HG02798 (cell line): ENCODE data around the gene HLA-DOB.

Source experiments
- ATAC-seq: cut with Tn5 transposase; IDR thresholded peaks from one replicate; pipeline ENCODE4 v1.9.1; 2021; ENCODE audit warnings: mild to moderate bottlenecking; ENCODE audit not compliant: unreplicated experiment, poor library complexity

Gene HLA-DOB

DNA sequence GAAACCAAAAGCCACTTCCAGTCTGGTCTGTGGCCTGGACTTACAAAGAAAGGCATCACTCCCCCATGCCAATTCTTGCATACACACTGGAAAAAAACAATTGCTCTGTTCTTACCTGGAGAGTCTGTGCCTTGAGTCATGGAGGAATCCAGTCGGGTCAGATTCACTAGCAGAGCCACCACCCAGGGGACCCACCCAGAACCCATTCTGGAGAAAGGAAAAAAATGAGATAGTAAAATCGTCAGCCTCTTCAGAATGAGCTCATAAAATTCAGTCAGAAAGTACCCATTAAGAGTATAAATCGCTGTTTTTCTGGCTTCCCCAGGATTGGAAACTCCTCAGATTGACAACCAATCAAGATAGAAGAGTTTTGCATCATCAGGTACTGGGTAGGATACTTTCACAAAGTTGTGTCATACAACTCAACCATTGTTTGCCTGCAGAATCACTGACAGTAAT lies at the start of gene HLA-DOB:
Gene HLA-DOB (minus strand): TSS at position 257 of the 459 bp plus-strand sequence. CDS start 51 bp downstream, at position 206.
- peak; percentile 69 for ATAC-seq

DNA sequence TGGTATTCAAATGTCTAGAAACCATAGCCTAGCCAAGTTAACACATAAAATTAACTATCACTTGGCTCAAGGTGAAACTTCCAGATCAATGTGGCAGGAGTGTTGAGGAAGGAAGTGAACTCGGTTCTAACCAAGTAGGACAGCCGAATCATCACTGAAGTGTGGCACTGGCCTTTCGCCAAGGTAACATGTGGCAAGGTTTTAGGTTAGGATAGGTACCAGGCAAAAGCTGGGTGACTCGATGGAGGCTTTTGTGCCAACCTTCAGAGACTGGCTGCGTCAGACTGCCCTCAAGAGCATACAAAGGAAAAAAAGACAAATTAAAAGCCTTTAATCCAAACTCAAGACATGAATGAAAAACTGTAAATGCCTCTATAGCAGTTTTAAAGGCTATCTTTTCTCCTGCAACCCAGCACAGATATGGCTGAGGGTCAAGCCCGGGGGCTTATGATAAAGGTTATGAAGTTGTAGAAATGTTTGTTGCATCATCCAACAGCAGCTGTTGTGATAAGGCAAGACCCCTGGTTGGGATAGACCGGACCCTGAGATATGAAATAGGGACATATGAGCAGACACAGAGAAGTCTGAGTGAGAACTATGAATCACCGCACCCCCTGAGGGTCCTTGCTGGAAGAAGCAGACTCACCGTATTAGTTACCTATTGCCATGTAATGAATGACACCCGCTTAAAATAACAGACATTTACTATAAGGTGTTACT lies 49.1 kb upstream of the HLA-DOB start:
- no peak for ATAC-seq

DNA sequence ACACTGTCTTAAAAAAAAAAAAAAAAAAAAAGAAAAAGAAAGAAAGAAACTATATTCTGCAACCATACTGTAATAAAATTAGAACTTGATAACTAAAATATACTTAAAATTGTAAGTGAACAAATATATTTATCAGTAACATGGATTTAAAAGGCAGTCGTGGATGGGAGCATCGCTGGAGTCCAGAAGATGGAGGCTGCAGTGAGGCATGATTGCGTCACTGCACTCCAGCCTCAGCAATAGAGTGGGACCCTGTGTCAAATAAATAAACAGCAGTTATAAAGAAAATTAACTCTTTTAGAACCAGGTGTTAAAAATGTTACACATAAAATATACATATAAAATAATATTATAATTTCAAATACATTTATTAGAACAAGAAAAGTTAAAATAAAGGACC lies 45.9 kb upstream of the HLA-DOB start:
- no peak for ATAC-seq

DNA sequence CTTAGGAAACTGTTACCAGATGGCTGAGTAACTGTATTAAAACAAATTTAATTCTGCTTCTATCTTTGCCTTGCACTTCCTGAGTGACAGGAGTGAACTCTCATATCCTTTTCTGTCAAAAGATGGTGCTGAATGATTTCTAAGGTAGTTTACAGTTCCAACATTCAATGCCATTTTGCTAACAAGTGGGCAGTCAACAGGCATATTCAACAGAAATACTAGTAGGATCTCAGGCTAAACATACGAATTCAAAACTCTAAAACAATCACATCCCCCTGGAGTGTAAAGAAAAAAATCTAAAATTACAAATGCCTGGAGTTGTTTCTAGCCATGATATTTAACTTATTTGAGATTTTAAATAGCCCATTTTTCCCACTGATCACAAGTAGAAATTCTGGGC lies 43.9 kb upstream of the HLA-DOB start:
- no peak for ATAC-seq

DNA sequence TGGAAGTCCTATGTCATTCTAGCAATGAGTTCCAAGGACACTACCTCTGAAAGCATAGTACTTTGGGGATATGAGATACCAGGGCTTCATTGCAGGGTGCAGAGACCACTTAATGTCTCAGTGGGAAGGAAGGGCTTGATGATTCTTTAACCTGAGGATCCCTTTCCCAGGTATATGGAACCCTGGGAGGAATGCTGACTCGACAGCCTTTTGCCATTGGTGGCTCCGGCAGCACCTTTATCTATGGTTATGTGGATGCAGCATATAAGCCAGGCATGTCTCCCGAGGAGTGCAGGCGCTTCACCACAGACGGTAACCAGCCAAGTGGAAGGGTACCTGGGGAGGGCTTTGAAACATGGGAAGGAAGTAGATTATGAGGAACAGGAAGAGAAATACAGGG lies 41.4 kb upstream of the HLA-DOB start:
- ATAC-seq, result no peak

DNA sequence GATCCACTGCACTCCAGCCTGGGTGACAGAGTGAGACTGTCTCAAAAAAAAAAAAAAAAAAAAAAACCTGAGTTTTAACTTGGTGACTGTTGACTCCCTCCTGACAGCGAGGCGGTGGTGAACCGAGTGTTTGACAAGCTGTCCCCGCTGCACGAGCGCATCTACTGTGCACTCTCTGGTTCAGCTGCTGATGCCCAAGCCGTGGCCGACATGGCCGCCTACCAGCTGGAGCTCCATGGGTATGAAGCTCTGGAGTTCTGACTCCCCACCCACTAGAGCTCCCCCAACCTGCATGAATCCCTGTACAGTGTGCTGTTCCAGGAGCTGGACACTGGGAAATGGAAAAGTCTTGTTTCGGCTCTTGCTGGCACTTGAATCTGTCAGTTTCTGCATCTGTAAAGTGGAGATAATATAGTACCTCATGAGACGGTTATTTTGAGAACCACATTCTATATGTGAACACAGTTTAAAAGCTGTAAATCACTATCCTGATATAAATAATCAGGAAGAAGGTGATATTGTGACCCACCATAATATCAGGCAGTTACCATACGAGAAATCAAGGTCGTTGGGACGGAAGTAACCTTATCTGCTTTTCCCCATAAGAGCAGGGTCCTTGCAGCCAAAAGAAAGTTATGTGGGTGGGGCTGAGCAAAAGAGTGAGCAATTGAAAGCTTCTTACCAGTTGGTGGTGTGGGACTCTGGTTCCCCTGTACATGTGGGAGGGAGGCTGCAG lies 40.5 kb upstream of the HLA-DOB start:
- no peak for ATAC-seq

DNA sequence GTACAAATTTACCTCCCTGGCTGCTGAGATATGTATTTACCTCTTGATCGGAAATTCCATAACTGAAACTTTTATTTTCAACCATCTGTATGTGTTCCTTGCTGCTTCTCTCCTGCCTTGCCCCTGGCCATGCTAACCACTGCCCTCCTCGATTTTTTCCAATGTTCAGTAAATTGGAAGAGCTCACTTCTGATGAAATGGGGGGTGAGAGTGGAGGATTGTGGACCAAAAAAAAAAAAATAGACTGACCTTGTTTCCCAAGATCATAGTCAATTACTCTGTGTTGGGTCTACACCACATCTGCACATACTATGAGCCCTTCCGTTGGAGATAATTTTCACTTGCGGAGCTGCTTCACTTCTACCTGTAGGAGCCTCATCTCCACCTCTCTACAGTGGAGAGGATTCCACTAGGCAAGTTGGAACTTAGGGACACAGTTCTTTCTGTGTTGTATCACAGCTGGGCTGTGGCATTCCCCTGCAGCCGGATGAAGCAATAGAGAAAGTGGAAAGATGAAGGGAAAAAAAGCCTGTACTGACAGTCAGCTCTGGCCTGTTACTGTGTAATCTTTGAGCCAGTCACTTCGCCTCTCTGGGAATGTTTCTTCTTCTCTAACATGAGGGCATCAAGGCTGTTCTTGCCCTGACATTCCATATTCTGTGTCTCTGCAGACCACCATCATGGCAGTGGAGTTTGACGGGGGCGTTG lies 38.8 kb upstream of the HLA-DOB start:
- ATAC-seq, result no peak

DNA sequence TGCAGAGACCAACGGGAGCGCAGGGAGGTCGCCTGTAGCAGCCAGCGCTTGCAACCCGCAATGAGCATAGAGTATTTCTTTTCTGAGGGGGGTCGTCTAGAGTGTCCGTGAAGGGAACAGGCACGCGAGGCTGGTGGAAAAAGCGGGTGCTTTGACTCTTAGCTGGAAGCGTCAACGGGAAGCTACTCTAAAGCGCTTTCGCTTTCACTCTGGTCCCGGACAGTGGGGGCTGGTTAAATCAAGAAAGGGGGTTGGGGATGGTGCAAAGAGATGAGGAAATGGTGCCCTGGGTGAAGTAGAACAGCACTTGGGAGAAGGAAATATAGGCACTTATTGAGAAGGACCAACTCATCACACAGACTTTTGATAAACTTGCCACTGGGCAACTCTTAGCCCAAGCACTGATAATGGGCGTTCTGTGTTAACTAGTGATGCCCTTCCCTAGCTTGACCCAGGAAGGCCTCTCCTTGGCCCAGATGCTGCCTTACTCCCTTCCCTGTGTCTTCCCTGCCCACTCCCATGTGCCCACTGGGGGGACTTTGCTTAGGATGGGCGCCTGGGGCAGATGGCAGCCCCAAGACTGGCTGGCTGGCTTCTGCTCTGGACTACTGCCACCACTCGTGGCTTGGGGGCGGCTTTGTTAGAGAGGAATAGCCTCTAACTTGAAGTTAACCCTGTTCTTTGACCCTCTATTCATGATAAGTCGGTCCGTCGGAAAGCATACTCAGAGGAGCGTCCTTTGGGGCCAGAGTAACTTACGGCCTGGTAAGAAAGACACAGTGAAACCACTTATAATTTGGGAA lies 37.8 kb upstream of the HLA-DOB start:
- ATAC-seq, result peak; percentile 8

DNA sequence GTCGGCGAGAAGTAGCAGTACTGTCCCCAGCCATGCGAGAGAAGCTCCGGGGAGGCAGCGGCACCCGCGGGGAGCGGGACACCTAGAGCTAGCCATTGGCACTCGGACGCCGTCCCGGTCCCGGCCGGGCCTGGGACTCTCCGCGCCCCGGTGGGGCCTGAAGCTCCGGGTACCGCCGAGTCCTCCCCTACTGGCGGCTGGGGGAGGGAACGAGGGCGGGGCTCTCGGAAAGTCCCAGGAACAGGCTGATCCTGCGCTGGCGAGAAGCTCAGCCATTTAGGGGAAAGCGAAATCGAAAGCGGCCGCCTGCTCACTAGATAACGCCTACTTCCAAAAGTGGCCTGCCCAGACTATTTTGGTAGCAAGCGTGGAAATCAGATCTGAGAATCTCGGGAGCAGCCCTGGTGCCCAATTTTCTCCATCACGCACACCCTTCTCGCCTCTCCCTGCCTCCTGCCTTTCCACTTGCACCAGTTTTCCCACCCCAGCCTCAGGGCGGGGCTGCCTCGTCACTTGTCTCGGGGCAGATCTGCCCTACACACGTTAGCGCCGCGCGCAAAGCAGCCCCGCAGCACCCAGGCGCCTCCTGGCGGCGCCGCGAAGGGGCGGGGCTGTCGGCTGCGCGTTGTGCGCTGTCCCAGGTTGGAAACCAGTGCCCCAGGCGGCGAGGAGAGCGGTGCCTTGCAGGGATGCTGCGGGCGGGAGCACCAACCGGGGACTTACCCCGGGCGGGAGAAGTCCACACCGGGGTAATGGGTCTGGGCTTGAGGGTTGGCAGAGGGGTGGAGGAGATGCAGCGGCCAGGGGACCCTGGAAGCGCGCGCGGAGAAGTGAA lies 37.0 kb upstream of the HLA-DOB start, which contains the start of the genes PSMB9 and TAP1:
Gene PSMB9 (plus strand): TSS at position 652 of the 835 bp plus-strand sequence. CDS start 38 bp downstream, at position 690.
Gene TAP1 (minus strand): TSS at position 164 of the 835 bp plus-strand sequence. CDS start 68 bp downstream, at position 96.
- peak; percentile 88 for ATAC-seq

DNA sequence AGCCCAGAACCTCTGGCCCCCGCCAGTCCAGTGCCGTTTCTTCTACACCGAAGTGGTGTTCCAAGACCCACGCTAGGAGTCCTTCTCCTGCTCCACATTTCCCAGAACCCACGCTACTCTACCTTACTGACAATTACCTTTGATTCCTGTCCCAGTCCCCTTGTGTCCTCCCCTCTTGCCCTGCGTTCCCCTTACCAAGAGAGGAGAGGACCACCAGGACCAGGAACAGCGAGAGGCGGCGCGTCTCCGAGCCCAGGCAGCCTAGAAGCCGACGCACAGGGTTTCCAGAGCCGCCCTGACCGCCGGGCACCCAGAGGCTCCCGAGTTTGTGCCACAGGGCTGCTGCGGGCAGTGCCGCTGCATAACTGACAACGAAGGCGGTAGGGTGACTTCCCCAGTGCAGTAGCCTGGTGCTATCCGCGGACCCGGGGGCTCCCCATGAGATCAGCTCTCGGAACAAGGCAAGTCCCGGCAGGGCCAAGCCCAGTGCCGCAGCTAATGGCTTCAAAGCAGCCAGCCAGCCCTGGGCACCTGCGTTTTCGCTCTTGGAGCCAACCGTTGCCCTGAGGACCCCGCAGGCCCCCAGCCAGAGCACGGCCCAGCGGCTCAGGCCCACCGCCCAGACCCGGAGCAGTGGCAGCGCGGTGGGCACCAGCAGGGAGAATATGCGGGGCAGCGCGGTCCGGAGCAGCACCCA lies 36.2 kb upstream of the HLA-DOB start:
- peak; percentile 18 for ATAC-seq

DNA sequence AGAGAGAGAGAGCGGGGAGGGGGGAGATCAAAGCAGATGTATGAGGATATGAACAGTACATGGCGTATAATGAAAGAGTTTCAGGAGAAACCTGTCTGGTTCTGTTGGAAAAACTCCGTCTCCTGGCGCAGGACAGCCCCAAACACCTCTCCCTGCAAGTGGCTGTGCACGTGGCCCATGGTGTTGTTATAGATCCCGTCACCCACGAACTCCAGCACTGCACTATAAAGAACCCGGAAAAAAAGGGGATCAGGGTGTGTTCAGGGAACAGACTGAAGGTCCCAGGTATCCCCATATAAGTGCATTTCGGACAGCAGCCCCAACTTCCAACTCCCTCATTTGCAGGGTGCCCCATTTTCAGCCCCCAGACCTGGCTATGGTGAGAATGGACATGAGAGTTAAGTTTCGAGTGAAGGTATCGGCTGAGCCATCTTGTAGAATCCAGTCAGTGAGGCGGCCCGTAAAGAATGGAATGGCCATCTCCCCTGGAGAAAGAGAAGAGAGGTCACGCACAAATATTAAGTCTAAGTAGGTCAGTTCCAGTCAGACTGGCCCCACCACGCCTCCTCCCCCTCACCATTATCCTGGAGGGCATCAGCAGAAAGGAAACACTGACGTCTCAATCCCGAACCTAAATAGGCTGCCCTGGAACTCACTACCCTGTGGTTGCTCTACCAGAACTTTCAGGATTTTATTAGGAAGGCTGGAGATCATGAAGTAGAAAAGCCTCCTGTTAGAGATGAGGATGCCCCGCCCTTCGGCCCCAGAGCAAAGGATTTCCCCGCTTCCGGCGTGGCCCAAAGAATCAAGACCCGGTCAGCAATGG lies 35.4 kb upstream of the HLA-DOB start:
- ATAC-seq, result no peak

DNA sequence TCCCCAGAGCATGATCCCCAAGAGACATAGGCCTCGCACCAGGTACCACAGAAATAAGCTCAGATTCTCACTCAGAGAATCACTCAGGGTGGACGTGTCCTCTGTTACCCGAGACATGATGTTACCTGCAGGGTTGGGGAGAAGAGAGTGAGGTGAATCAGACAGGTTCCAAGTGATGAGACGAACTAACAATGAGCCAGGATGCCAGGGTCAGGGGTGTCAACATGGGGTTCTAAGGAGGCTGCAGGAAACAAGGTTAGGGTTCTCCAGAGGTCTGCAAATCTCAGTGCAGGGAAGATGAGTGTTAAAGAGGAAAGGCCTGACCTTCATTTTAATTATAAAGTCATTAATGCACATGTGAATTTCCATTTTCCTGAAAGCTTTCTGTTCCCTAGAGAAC lies 34.2 kb upstream of the HLA-DOB start:
- no peak for ATAC-seq

DNA sequence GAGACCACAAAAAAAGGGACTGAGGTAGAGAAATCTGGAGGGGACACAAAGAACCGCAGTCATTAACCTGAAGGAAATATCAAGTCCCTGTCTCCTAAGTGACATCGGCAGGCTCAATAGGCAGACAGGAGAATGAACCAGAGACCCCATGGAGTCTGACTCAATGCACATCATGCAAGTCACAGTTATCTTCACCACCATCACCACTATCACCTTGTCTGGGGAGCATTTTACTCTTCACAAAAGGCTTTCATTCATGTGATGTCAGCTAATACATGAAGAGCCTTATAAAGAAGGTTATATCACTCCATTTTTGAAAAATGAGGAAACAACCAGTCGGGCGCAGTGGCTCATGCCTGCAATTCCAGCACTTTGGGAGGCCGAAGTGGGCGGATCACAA lies 32.3 kb upstream of the HLA-DOB start:
- no peak for ATAC-seq

DNA sequence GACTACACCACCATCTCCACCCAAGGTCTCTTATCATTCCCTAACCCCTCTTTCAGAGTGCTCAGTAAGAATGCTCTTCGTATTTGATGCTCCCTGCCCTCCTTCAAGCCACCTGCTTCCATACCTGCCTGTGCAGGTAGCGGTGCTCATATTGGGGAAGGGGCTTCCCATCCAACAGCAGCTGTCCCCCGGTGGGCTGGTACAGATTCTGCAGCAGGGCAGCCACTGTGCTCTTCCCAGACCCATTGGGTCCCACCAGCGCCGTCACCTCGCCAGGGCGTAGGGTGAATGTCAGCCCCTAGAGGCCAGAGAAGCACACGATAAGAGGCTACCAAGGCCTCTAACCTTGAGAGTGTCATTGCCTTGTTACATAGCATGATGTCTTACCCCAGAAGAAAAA lies 31.0 kb upstream of the HLA-DOB start:
- no peak for ATAC-seq

DNA sequence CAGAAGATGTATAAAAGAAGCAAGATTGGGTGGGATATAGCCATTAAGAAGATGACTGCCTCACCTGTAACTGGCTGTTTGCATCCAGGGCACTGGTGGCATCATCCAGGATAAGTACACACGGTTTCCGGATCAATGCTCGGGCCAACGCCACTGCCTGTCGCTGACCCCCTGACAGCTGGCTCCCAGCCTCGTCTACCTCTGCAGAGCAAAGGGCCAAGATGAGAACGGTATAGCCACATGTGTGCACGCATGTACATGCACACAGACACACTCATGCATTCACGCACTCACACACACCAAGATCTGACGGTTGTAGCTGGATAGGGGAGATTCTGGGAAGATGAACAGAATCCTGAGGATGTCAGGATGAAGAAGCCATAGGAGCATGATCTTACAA lies 30.2 kb upstream of the HLA-DOB start:
- ATAC-seq, result no peak

DNA sequence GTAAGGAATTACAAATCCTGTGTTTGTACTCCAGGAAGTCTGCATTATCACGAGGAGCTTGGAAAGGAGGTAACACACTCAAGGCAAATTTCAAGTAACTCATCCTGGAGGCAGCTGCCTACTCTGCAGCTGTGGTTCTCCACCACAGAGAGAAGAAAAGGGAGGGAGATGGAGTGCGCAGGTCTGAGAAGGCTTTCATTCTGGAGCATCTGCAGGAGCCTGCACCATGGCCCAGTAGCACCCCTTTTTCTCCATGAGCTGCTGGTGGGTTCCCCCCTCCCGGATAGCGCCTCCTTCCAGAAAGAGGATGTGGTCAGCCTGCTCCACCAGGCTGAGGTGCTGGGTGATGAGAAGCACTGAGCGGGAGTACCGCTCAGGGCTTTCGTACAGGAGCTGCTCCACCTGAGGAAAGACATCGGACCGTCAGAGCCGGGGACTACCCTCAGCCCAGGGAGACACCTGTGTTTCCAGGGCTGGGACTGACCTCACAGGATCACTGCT lies 28.6 kb upstream of the HLA-DOB start:
- ATAC-seq, result no peak

DNA sequence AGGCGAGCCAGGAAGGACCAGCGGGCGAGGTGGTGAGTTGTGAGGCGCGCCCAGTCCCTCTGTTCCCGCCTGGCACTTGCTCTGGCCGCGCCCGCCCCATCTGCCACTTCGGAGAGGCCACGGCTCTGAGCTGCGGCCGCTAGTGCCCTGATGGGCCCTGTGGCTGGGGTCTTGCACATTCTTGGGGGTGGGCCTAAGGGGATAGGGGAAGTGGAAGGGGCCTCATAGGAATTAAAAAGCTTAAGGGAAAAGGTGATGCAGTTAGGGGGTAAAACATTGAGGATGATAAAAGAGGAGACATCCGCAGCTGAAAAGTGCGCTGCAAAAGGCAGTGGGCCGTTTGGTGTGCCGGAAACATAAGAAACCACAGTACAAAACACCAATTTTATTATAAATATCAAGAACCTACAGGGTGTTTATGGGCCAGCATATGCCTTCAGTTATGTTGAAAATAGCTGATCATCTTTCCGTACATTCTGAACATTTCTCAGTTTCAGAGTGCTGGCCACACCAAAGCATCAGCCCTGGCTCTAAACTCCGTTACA lies 28.1 kb upstream of the HLA-DOB start:
- ATAC-seq, result no peak
